Ramos (cell line): ENCODE results near the gene VEZT.
"Not testable (repeated sequence)": the region's sequence is repeated elsewhere in the genome, so short reads cannot be mapped to it uniquely, and the experiment has no call there.

Source experiments
- in situ Hi-C: fragments of 300-500 bp; cut with MboI; formaldehyde crosslinking; loops from one replicate; pipeline ENCODE4 v1.14.3; 2022; ENCODE audit warnings: low sequenced_read_pairs; ENCODE audit not compliant: unreplicated experiment

Gene VEZT

DNA sequence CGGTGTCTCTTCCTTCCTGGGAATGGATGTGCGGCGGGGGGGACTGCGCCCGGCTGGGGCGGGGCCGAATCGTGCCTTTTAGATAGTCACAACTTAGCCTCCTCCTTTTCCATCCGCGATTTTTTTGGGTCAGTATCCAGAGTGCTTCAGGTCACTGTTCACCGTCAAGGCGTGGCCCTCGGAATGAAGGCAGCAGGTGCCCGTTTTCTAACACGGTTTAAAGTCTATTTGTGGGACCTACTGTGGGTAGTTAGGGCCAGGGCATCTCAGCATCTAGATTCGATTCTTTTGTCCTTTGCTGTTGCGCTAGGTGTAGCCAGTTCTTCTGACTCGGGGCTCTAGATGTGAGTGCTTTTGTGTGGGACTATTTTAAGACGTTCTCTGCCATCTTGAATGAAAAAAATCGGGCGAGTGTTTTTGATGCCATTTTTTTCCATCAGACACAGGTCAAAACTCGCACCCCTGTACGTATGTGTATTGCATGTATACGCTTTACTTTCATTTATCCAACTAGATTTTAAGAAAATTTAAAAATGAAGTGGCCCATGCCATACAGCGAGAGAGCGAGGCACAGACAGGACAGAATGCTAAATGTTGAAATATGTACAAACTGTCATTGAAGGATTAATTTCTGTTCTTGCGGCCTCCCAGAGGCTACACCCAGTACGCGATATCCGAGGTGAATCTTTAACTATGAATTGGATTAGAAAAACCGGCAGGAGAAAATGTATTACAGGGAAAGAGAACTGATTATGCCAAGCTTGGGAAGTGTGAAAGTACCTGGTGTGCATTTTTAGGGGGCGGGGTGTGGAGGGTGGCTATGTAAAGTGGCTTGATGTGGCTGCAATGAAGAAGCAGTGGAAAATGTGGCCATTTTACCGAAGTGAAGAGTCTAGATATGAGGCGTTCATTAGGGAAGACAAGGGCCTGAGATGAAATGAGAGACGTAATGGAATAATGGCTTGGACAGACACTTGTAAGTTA lies 835 bp downstream of the VEZT start:
- in situ Hi-C loops = no loop called here

DNA sequence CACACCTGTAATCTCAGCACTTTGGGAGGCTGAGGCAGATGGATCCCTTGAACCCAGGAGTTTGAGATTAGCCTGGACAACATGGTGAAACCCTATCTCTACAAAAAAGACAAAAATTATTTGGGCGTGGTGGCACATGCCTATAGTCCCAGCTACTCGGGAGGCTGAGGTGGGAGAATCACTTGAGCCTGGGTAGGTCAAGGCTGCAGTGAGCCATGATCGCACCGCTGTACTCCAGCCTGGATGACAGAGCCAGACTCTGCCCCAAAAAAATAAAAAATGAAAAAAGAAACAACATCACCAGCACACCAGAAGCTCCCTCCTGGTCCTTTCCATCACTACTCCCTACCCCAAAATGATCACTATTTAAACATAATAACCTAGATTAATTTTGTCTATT lies 2.6 kb downstream of the VEZT start:
- in situ Hi-C loops = no loop called here

GRCh38 chr12:95220726-95221125 lies 3.1 kb downstream of the VEZT start:
- in situ Hi-C loops = no loop called here

GRCh38 chr12:95224202-95225170 lies 6.9 kb downstream of the VEZT start:
- in situ Hi-C loops = no loop called here

GRCh38 chr12:95225645-95226212 lies 8.1 kb downstream of the VEZT start:
- in situ Hi-C loops = no loop called here

- in situ Hi-C loops = no loop called here
Observed at GRCh38 chr12:95227818-95228356, 10.3 kb downstream of the VEZT start.

GRCh38 chr12:95228617-95229016 lies 11.0 kb downstream of the VEZT start:
- in situ Hi-C loops = no loop called here

GRCh38 chr12:95229636-95230035 lies 12.0 kb downstream of the VEZT start:
- in situ Hi-C loops = no loop called here

DNA sequence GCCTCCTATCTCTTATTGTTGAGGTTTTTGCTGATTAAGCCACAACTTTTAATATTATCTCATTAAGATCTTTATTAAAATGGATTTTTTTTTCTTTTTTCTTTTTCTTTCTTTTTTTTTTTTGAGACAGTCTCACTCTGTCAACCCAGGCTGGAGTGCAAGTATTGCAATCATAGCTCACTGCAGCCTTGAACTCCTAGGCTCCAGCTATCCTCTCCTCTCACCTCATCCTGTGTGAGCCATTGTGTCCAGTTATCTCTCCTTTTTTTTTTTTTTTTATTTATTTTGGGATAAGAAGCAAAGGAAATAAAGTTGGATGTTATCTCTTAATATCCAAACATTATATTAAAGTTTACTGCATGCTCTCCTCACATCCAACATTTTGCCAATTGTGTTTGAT lies 12.7 kb downstream of the VEZT start:
- in situ Hi-C loops = no loop called here

DNA sequence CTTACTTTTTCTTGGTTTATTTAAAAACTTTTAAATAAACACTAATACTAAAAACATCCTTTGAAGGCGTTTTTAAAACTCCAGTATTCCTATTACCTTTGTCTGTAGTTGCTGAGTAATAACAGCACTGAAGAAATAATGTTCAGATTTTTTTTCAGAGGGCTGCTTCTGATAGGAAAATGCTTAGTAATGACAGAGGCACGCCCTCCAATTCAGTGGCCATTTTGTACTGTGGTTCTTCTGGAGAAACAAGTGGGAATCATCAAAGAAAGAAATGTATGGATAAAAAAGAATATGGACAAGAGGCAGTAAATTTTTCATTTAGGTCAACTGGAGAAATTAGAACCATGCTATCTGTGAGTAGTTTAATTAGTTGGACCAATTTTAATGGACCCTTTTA lies 13.6 kb downstream of the VEZT start:
- in situ Hi-C loops = no loop called here

DNA sequence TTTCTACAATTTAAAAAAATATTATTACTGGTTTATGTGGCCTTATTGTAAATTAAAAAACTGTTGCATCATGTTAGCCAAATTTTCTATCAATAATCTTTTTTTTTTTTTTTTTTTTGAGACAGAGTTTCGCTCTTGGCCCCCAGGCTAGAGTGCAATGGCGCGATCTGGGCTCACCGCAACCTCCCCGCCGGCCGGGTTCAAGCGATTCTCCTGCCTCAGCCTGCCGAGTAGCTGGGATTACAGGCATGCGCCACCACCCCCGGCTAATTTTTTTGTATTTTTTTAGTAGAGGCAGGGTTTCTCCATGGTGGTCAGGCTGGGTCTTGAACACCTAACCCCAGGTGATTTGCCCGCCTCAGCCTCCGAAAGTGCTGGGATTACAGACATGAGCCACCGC lies 16.6 kb downstream of the VEZT start:
- in situ Hi-C loops = not testable (repeated sequence)

GRCh38 chr12:95235621-95236020 lies 18.0 kb downstream of the VEZT start:
- in situ Hi-C loops = not testable (repeated sequence)

DNA sequence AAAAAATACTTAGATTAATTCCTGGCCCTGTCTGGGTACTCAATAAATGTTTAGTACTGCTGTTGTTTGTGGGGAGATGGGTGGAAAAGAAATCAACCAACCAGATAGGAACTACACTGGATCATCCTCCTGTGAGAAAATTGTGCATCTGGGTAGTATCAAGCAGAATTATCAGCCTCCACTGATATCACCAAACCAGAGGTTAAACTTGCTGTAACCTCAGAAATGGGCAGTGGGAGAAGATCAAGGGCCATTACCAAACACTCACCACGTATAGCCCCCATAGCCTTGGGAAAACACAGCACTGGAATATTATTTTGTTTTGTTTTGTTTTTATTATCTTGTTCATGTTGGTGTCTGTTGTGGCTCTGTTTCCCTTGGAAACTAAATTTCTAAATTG lies 19.7 kb downstream of the VEZT start:
- in situ Hi-C loops = no loop called here

- in situ Hi-C loops = no loop called here
Observed at GRCh38 chr12:95238150-95238549, 20.5 kb downstream of the VEZT start.

GRCh38 chr12:95239216-95239615 lies 21.6 kb downstream of the VEZT start:
- in situ Hi-C loops = no loop called here

DNA sequence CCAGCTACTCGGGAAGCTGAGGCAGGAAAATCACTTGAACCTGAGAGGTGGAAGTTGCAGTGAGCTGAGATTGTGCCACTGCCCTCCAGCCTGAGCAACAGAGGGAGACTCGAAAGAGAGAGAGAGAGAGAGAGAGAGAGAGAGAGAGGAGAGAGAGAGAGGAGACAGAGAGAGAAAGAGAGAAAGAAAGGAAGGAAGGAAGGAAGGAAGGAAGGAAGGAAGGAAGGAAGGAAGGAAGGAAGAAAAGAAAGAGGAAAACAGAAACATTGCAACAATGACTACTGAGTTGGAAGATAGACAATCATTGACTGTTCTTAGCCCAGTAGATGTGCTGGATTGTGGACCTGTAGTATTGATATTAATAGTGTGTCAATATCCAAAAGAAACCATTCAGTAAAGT lies 22.2 kb downstream of the VEZT start:
- in situ Hi-C loops = not testable (repeated sequence)

GRCh38 chr12:95240556-95240955 lies 22.9 kb downstream of the VEZT start:
- in situ Hi-C loops = no loop called here

DNA sequence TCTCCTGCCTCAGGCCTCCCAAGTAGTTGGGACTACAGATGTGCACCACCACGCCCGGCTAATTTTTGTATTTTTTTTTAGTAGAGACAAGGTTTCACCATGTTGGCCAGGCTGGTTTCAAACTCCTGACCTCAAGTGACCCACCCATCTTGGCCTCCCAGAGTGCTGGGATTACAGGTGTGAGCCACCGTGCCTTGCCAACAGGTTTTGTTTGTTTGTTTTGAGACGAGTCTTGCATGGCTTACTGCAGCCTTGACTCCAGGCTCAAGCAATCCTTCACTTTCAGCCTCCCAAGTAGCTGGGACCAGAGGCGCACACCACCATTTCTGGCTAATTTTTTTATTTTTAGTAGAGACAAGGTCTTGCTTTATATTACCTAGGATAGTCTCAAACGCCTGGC lies 23.5 kb downstream of the VEZT start:
- in situ Hi-C loops = not testable (repeated sequence)

- in situ Hi-C loops = no loop called here
Observed at GRCh38 chr12:95241761-95242506, 24.3 kb downstream of the VEZT start.
